PC-3 (cell line): ENCODE results near the gene HNRNPH2. TPM values are rescaled to one million over a fixed set of nuclear protein-coding genes. Genes with fewer than 3 reads are reported as not detected.

Source experiments
- ATAC-seq: fragments of 200-7000 bp; cut with Tn5 transposase; 2 replicates; pipeline ENCODE4 v1.9.1; 2020; ENCODE audit warnings: mild to moderate bottlenecking, moderate library complexity
- BruUV-seq: library from RNA; stranded (reverse); fragments of 400-500 nt; replicated peaks from 2 replicates; lab custom pipeline; 2021; lab: Mats Ljungman, UMichigan
- CTCF ChIA-PET: fragments of 300-600 bp; sonication (Branson Sonifier 250); formaldehyde crosslinking; loops from one replicate; lab custom pipeline; 2022; ENCODE audit warnings: antibody characterized with exemption; lab: Charles Lee
- POLR2A ChIA-PET: fragments of 300-600 bp; sonication (Branson Sonifier 250); formaldehyde crosslinking; loops from one replicate; lab custom pipeline; 2022; ENCODE audit warnings: antibody characterized with exemption; ENCODE audit not compliant: unreplicated experiment; lab: Charles Lee
- DNase-seq: peaks from one replicate; pipeline ENCODE4 v3.0.0-alpha.2; 2015
- H2AFZ ChIP-seq: fragments of 300-600 bp; sonication (generic); 2 replicates; pipeline ENCODE4 v1.6.0; 2016; ENCODE audit warnings: antibody characterized with exemption, low read length
- H3F3A ChIP-seq: fragments of 300-600 bp; sonication (generic); one replicate; pipeline ENCODE4 v1.6.0; 2017; ENCODE audit warnings: antibody characterized with exemption, low read length, control low read depth, mild to moderate bottlenecking; ENCODE audit not compliant: unreplicated experiment
- H3K27ac ChIP-seq: fragments of 300-600 bp; sonication (generic); 2 replicates; pipeline ENCODE4 v1.5.1; 2016; ENCODE audit warnings: mild to moderate bottlenecking, low read length
- H3K27me3 ChIP-seq: fragments of 300-600 bp; sonication (generic); 2 replicates; pipeline ENCODE4 v1.6.1; 2016; ENCODE audit warnings: low read length, mixed read lengths
- H3K36me3 ChIP-seq: fragments of 300-600 bp; sonication (generic); 2 replicates; pipeline ENCODE4 v1.6.1; 2016; ENCODE audit warnings: low read depth, mixed run types, low read length, mixed read lengths
- H3K4me1 ChIP-seq: fragments of 300-600 bp; sonication (generic); 2 replicates; pipeline ENCODE4 v1.5.1; 2016; ENCODE audit warnings: low read length; ENCODE audit not compliant: insufficient read depth
- H3K4me2 ChIP-seq: fragments of 300-600 bp; sonication (generic); 2 replicates; pipeline ENCODE4 v1.6.0; 2016; ENCODE audit warnings: low read length
- H3K4me3 ChIP-seq: fragments of 300-600 bp; sonication (generic); 2 replicates; pipeline ENCODE4 v1.5.1; 2016; ENCODE audit warnings: mild to moderate bottlenecking, low read length, mixed read lengths
- H3K79me2 ChIP-seq: fragments of 300-600 bp; sonication (generic); 2 replicates; pipeline ENCODE4 v1.6.1; 2017; ENCODE audit warnings: low read length, mixed read lengths
- H3K9ac ChIP-seq: fragments of 300-600 bp; sonication (generic); 2 replicates; pipeline ENCODE4 v1.6.0; 2016; ENCODE audit warnings: mild to moderate bottlenecking, low read length
- H3K9me2 ChIP-seq: fragments of 300-600 bp; sonication (generic); replicated peaks from 2 replicates; pipeline ENCODE4 v1.6.1; 2016; ENCODE audit warnings: mixed run types, low read length, mixed read lengths
- H3K9me3 ChIP-seq: fragments of 300-600 bp; sonication (generic); 2 replicates; pipeline ENCODE4 v1.6.1; 2016; ENCODE audit warnings: low read length, mixed read lengths
- H4K20me1 ChIP-seq: fragments of 300-600 bp; sonication (generic); 2 replicates; pipeline ENCODE4 v1.6.1; 2016; ENCODE audit warnings: low read length, mixed read lengths
- EZH2 ChIP-seq: fragments of 300-600 bp; sonication (generic); IDR thresholded peaks from one replicate; pipeline ENCODE4 v1.6.1; 2017; ENCODE audit warnings: antibody characterized with exemption, mild to moderate bottlenecking, low read length; ENCODE audit not compliant: unreplicated experiment
- EZH2phosphoT487 ChIP-seq: fragments of 300-600 bp; sonication (generic); IDR thresholded peaks from 2 replicates; pipeline ENCODE4 v1.6.1; 2018; ENCODE audit warnings: mild to moderate bottlenecking, antibody characterized with exemption, low read length, borderline replicate concordance
- intact Hi-C: fragments of 100-400 bp; cut with micrococcal nuclease; formaldehyde crosslinking; loops from 2 replicates; pipeline ENCODE4 v1.9.0; 2023
- total RNA-seq: library from RNA; depleted of rRNA; stranded (reverse); fragments of >200 nt; gene quantifications from 2 replicates; pipeline ENCODE4 v1.2.3, GENCODE V29; 2014
- TF ChIP-seq, protein P1 (sequence below): fragments of 300-600 bp; sonication (generic); conservative IDR thresholded peaks from 2 replicates; pipeline ENCODE4 v1.5.1; 2017; ENCODE audit warnings: antibody characterized with exemption, low read depth, mild to moderate bottlenecking, low read length

The HNRNPH2 gene
- total RNA-seq, 1 experiment from 2014 or later: 54.8 TPM

DNA sequence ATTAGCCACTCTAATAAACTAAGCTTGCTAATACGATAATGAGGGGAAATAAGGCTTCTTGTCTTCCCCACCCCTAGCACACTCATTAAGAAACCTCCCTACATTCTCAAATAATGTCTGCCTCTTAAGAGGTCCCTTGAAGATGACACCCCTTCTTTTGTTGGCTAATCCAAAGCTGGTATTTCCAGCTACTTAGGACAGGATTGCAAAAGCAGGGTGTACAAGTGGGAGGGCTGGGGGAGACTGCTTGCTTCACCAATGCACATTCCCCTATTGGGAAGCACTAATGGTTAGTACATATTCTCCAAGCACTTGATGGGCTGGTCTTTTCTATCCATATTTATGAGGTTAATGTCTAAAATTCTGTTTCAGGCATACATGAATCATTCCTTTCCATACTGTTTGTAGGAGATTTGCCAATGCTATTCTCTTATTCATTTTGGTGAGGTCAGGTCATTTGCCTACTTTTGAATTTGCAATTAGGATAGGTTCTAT is 42.7 kb upstream of the HNRNPH2 start:
- Histone ChIP-seq H3K4me1 (no peaks in the 10 kb centered on the region), H3K9me3 (no peaks in the 10 kb centered on the region), H2AFZ (no peak overlapping the region), H3K4me3 (no peak overlapping the region), H4K20me1 (no peaks in the 10 kb centered on the region), H3K27me3 (peaks cover 5% of the 10 kb centered on the region; the same call in 1 of the 2 replicates), H3K79me2 (no peaks in the 10 kb centered on the region), H3F3A (no peaks in the 10 kb centered on the region), H3K36me3 (no peaks in the 10 kb centered on the region), H3K9me2 (no peaks in the 10 kb centered on the region), H3K4me2 (no peak overlapping the region), H3K9ac (no peak overlapping the region), H3K27ac (no peak overlapping the region)
- no TSS peak for BruUV-seq
- ChIA-PET POLR2A (no interaction called here), CTCF (no interaction called here)
- TF ChIP-seq EZH2 (no peak), EZH2phosphoT487 (no peak)
- TF ChIP-seq, protein P1, sequence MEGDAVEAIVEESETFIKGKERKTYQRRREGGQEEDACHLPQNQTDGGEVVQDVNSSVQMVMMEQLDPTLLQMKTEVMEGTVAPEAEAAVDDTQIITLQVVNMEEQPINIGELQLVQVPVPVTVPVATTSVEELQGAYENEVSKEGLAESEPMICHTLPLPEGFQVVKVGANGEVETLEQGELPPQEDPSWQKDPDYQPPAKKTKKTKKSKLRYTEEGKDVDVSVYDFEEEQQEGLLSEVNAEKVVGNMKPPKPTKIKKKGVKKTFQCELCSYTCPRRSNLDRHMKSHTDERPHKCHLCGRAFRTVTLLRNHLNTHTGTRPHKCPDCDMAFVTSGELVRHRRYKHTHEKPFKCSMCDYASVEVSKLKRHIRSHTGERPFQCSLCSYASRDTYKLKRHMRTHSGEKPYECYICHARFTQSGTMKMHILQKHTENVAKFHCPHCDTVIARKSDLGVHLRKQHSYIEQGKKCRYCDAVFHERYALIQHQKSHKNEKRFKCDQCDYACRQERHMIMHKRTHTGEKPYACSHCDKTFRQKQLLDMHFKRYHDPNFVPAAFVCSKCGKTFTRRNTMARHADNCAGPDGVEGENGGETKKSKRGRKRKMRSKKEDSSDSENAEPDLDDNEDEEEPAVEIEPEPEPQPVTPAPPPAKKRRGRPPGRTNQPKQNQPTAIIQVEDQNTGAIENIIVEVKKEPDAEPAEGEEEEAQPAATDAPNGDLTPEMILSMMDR: no peak
- no peak for DNase-seq
- intact Hi-C loops: no loop called here
- no peak for ATAC-seq

GRCh38 chrX:101368800-101369199 is 39.2 kb upstream of the HNRNPH2 start:
- ChIA-PET POLR2A (no interaction called here), CTCF (no interaction called here)
- H3K9me3 ChIP-seq: no peaks in the 10 kb centered on the region
- ATAC-seq (no peak), DNase-seq (no peak)
- no peaks in the 10 kb centered on the region for H3F3A ChIP-seq
- H3K27ac ChIP-seq: no peak overlapping the region
- no TSS peak for BruUV-seq
- no peak overlapping the region for H2AFZ ChIP-seq
- H3K4me3 ChIP-seq: no peak overlapping the region
- no peak overlapping the region for H3K9ac ChIP-seq
- H4K20me1 ChIP-seq: no peaks in the 10 kb centered on the region
- H3K4me2 ChIP-seq: no peak overlapping the region
- H3K4me1 ChIP-seq: no peaks in the 10 kb centered on the region
- no peaks in the 10 kb centered on the region for H3K9me2 ChIP-seq
- TF ChIP-seq EZH2phosphoT487 (no peak), EZH2 (no peak)
- TF ChIP-seq, protein P1: no peak
- no peaks in the 10 kb centered on the region for H3K36me3 ChIP-seq
- H3K27me3 ChIP-seq: peaks cover 5% of the 10 kb centered on the region; the same call in 1 of the 2 replicates
- intact Hi-C loops: no loop called here
- H3K79me2 ChIP-seq: no peaks in the 10 kb centered on the region

- H3K9ac ChIP-seq: no peak overlapping the region
- H3K36me3 ChIP-seq: no peaks in the 10 kb centered on the region
- no peaks in the 10 kb centered on the region for H3K79me2 ChIP-seq
- H3F3A ChIP-seq: no peaks in the 10 kb centered on the region
- H4K20me1 ChIP-seq: no peaks in the 10 kb centered on the region
- no peaks in the 10 kb centered on the region for H3K9me3 ChIP-seq
- ATAC-seq: no peak
- DNase-seq: no peak
- POLR2A ChIA-PET: no interaction called here
- CTCF ChIA-PET: no interaction called here
- no peak overlapping the region for H2AFZ ChIP-seq
- H3K4me2 ChIP-seq: no peak overlapping the region
- H3K27me3 ChIP-seq: peaks cover 5% of the 10 kb centered on the region; the same call in 1 of the 2 replicates
- no peak overlapping the region for H3K27ac ChIP-seq
- intact Hi-C loops: no loop called here
- H3K4me3 ChIP-seq: no peak overlapping the region
- no peaks in the 10 kb centered on the region for H3K9me2 ChIP-seq
- H3K4me1 ChIP-seq: no peaks in the 10 kb centered on the region
- BruUV-seq: no TSS peak
- TF ChIP-seq EZH2: no peak
- TF ChIP-seq, protein P1: no peak
- no peak for TF ChIP-seq EZH2phosphoT487
Observed at GRCh38 chrX:101369687-101370086, 38.3 kb upstream of the HNRNPH2 start.
